Endothelial cell of umbilical vein (primary cell): ENCODE data around the gene SOCS7. TPM values are rescaled to one million over a fixed set of nuclear protein-coding genes. Genes with fewer than 3 reads are reported as not detected.

Source experiments
- BruUV-seq: library from RNA; stranded (reverse); fragments of 400-500 nt; replicated peaks from 2 replicates; lab custom pipeline; 2021; lab: Mats Ljungman, UMichigan
- CTCF ChIA-PET: fragments of 300-600, 350-600 bp; sonication (Branson Sonifier 250); formaldehyde crosslinking; loops from one replicate; lab custom pipeline; 2021; ENCODE audit warnings: antibody characterized with exemption, inconsistent platforms; lab: Charles Lee
- POLR2A ChIA-PET: fragments of 300-600, 350-600 bp; sonication (Branson Sonifier 250); formaldehyde crosslinking; loops from one replicate; lab custom pipeline; 2021; ENCODE audit warnings: antibody characterized with exemption, inconsistent platforms; lab: Charles Lee
- DNase-seq: peaks from one replicate; pipeline ENCODE4 v3.0.0-alpha.2; 2011; ENCODE audit warnings: low read depth, low spot score
- FAIRE-seq: peaks from 2 replicates; lab custom pipeline; 2011; peaks lifted over from hg19 to GRCh38; lab: Jason Lieb, UNC
- H2AFZ ChIP-seq: 2 replicates; pipeline ENCODE4 v1.6.0; 2012; ENCODE audit warnings: low read depth, low read length, control low read depth, inconsistent platforms
- H3K27ac ChIP-seq: 2 replicates; pipeline ENCODE4 v1.5.1; 2011; ENCODE audit warnings: low read depth, mild to moderate bottlenecking, control low read depth, low read length, moderate library complexity; ENCODE audit not compliant: insufficient read depth
- H3K27me3 ChIP-seq, 2 experiments: 2 replicates each; pipeline versions ENCODE4 v1.6.0 to v1.6.1; 2011; ENCODE audit warnings: low read length in 2 of 2, mixed read lengths in 1 of 2; ENCODE audit not compliant: control insufficient read depth in 2 of 2, insufficient read depth in 2 of 2
- H3K36me3 ChIP-seq, 2 experiments: 2 replicates in 1 of 2; 3 replicates in 1 of 2; pipeline ENCODE4 v1.5.1; 2011; ENCODE audit warnings: low read length in 2 of 2, mild to moderate bottlenecking in 1 of 2, moderate library complexity in 1 of 2; ENCODE audit not compliant: control insufficient read depth in 2 of 2, insufficient read depth in 2 of 2; ENCODE audit errors: extremely low read depth in 1 of 2
- H3K4me1 ChIP-seq: 3 replicates; pipeline ENCODE4 v1.5.1; 2011; ENCODE audit warnings: mild to moderate bottlenecking, low read length; ENCODE audit not compliant: control insufficient read depth, insufficient read depth; ENCODE audit errors: extremely low read depth
- H3K4me2 ChIP-seq: 2 replicates; pipeline ENCODE4 v1.6.1; 2011; ENCODE audit warnings: low read length, control low read depth, mixed read lengths; ENCODE audit not compliant: insufficient read depth
- H3K4me3 ChIP-seq, 3 experiments: fragments of 200-600 bp in 1 of 3; sonication (generic), shearing (Covaris generic) in 1 of 3; replicated peaks in 1 of 3; 2 replicates each; pipeline ENCODE4 v1.5.1; 2011 to 2016; ENCODE audit warnings: control low read depth in 3 of 3, low read length in 3 of 3, mild to moderate bottlenecking in 2 of 3, inconsistent platforms in 1 of 3, low read depth in 1 of 3, moderate library complexity in 1 of 3; ENCODE audit not compliant: insufficient read depth in 1 of 3
- H3K79me2 ChIP-seq: 2 replicates; pipeline ENCODE4 v1.6.0; 2012; ENCODE audit warnings: low read length, inconsistent platforms; ENCODE audit not compliant: control insufficient read depth, insufficient read depth
- H3K9ac ChIP-seq: replicated peaks from 2 replicates; pipeline ENCODE3; 2011; ENCODE audit warnings: low read length, control low read depth; ENCODE audit not compliant: insufficient read depth; ENCODE audit errors: extremely low read depth
- H3K9me1 ChIP-seq: replicated peaks from 3 replicates; pipeline ENCODE4 v1.6.0; 2011; ENCODE audit warnings: mild to moderate bottlenecking, low read length; ENCODE audit not compliant: control insufficient read depth, insufficient read depth; ENCODE audit errors: extremely low read depth
- H3K9me3 ChIP-seq: replicated peaks from 2 replicates; pipeline ENCODE4 v1.5.1; 2012; ENCODE audit warnings: low read length, inconsistent platforms; ENCODE audit not compliant: control insufficient read depth, insufficient read depth
- H4K20me1 ChIP-seq: replicated peaks from 2 replicates; pipeline ENCODE3; 2011; ENCODE audit warnings: mild to moderate bottlenecking, low read length; ENCODE audit not compliant: control insufficient read depth, insufficient read depth; ENCODE audit errors: extremely low read depth
- EZH2 ChIP-seq: IDR thresholded peaks from 2 replicates; pipeline ENCODE4 v1.6.1; 2012; ENCODE audit warnings: borderline replicate concordance, low read depth, mild to moderate bottlenecking, moderate library complexity, low read length, inconsistent platforms; ENCODE audit not compliant: severe bottlenecking
- FOS ChIP-seq: IDR thresholded peaks from 2 replicates; pipeline ENCODE4 v1.6.1; 2011; ENCODE audit warnings: mild to moderate bottlenecking, low read length, moderate library complexity, borderline replicate concordance; ENCODE audit not compliant: insufficient read depth
- GATA2 ChIP-seq: IDR thresholded peaks from 2 replicates; pipeline ENCODE4 v1.7.0; 2011; ENCODE audit warnings: low read depth, mild to moderate bottlenecking, moderate library complexity, mixed read lengths, low read length; ENCODE audit not compliant: insufficient read length, insufficient read depth
- JUN ChIP-seq: IDR thresholded peaks from 2 replicates; pipeline ENCODE4 v1.6.1; 2011; ENCODE audit warnings: borderline replicate concordance, low read depth; ENCODE audit not compliant: insufficient read length, insufficient read depth
- MYC ChIP-seq: IDR thresholded peaks from one replicate; pipeline ENCODE4 v1.6.1; 2011; ENCODE audit warnings: mild to moderate bottlenecking, low read depth, low read length
- POLR2A ChIP-seq: IDR thresholded peaks from 2 replicates; pipeline ENCODE4 v1.6.1; 2012; ENCODE audit warnings: low read depth, mild to moderate bottlenecking, control low read depth, low read length
- POLR2AphosphoS5 ChIP-seq: IDR thresholded peaks from 2 replicates; pipeline ENCODE4 v1.6.1; 2012; ENCODE audit warnings: low read depth, mild to moderate bottlenecking, control low read depth, low read length, moderate library complexity; ENCODE audit not compliant: insufficient read depth
- dilution Hi-C: fragments of 300-500 bp; cut with MboI; formaldehyde crosslinking; loops from one replicate; pipeline ENCODE4 v1.15.0; 2019; ENCODE audit warnings: low sequenced_read_pairs; ENCODE audit not compliant: extremely low pct_ligation_motif_present
- intact Hi-C: fragments of 100-400 bp; cut with micrococcal nuclease; formaldehyde crosslinking; loops from one replicate; pipeline ENCODE4 v1.10.0; 2022
- polyA plus RNA-seq, 4 experiments: library from polyadenylated mRNA; depleted of rRNA in 3 of 4; stranded (reverse) in 3 of 4; unstranded in 1 of 4; fragments of >200 nt; gene quantifications; 2 replicates each; pipeline versions ENCODE4 v1.2.1 to v1.2.3, GENCODE V29; 2011 to 2012; ENCODE audit warnings: missing spikeins in 1 of 4
- total RNA-seq: library from RNA; stranded (reverse); gene quantifications from 2 replicates; pipeline ENCODE4 v1.2.3, GENCODE V29; 2021
- TF ChIP-seq, protein P1 (sequence below), 2 donors: IDR thresholded peaks; 1 replicate in 1 of 2; 2 replicates in 1 of 2; pipeline ENCODE4 v1.5.1; 2011; ENCODE audit warnings: low read length in 2 of 2, mild to moderate bottlenecking in 2 of 2, moderate library complexity in 2 of 2, control low read depth in 1 of 2, inconsistent platforms in 1 of 2, low read depth in 1 of 2; ENCODE audit not compliant: insufficient read depth in 1 of 2; ENCODE audit errors: extremely low read depth in 1 of 2
- TF ChIP-seq, protein P2 (sequence below): IDR thresholded peaks from 2 replicates; pipeline ENCODE4 v1.6.1; 2011; ENCODE audit not compliant: insufficient read depth, insufficient read length

The SOCS7 gene
- total and polyA plus RNA-seq, 2 donors (not counting 3 experiments of a cell fraction or from before 2014, with no cell fraction given) = 5.9 to 10.4 TPM

GRCh38 chr17:38330941-38331411 is 20.7 kb upstream of the SOCS7 start:
- no peaks in the 10 kb centered on the region for H3K36me3 ChIP-seq
- no peak overlapping the region for H3K9ac ChIP-seq
- no peak overlapping the region for H3K4me3 ChIP-seq
- CTCF ChIA-PET = interaction anchor here (1.0 to 6.6 kb wide), 5 partner anchors 8 to 84 kb away, joined by 3 to 63 read pairs (median 5); no protein-coding TSS in a partner anchor
- no peak for FAIRE-seq
- dilution Hi-C loops (no loop called here), intact Hi-C loops (no loop called here)
- no peak overlapping the region for H3K4me2 ChIP-seq
- no TSS peak for BruUV-seq
- no peaks in the 10 kb centered on the region for H3K79me2 ChIP-seq
- no peaks in the 10 kb centered on the region for H4K20me1 ChIP-seq
- no peak overlapping the region for H2AFZ ChIP-seq
- TF ChIP-seq MYC (no peak), EZH2 (no peak), GATA2 (no peak), FOS (no peak), POLR2AphosphoS5 (no peak), JUN (no peak), POLR2A (no peak)
- TF ChIP-seq, protein P1, sequence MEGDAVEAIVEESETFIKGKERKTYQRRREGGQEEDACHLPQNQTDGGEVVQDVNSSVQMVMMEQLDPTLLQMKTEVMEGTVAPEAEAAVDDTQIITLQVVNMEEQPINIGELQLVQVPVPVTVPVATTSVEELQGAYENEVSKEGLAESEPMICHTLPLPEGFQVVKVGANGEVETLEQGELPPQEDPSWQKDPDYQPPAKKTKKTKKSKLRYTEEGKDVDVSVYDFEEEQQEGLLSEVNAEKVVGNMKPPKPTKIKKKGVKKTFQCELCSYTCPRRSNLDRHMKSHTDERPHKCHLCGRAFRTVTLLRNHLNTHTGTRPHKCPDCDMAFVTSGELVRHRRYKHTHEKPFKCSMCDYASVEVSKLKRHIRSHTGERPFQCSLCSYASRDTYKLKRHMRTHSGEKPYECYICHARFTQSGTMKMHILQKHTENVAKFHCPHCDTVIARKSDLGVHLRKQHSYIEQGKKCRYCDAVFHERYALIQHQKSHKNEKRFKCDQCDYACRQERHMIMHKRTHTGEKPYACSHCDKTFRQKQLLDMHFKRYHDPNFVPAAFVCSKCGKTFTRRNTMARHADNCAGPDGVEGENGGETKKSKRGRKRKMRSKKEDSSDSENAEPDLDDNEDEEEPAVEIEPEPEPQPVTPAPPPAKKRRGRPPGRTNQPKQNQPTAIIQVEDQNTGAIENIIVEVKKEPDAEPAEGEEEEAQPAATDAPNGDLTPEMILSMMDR (IDR thresholded peaks at IDR 0.05; ENCODE audit: extremely low read depth in 1 of 2, insufficient read depth in 1 of 2, low read depth in 1 of 2, low read length in 2 of 2) = no peak
- TF ChIP-seq, protein P2, sequence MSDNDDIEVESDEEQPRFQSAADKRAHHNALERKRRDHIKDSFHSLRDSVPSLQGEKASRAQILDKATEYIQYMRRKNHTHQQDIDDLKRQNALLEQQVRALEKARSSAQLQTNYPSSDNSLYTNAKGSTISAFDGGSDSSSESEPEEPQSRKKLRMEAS = no peak
- peaks cover 0 to 3% of the 10 kb centered on the region in 2 experiments for H3K27me3 ChIP-seq
- H3K9me3 ChIP-seq = no peaks in the 10 kb centered on the region
- POLR2A ChIA-PET = no interaction called here
- H3K4me1 ChIP-seq = peaks cover 5% of the 10 kb centered on the region
- no peak overlapping the region for H3K27ac ChIP-seq
- H3K9me1 ChIP-seq = no peaks in the 10 kb centered on the region
- no peak for DNase-seq
